Measurements from ENCODE around the gene TREM1. TPM values are rescaled to one million over a fixed set of nuclear protein-coding genes. Genes with fewer than 3 reads are reported as not detected.

TREM1 gene
- total RNA-seq, 4 donors from 2014 or later: 1.0 to 2.2 TPM; not detected in 2

DNA sequence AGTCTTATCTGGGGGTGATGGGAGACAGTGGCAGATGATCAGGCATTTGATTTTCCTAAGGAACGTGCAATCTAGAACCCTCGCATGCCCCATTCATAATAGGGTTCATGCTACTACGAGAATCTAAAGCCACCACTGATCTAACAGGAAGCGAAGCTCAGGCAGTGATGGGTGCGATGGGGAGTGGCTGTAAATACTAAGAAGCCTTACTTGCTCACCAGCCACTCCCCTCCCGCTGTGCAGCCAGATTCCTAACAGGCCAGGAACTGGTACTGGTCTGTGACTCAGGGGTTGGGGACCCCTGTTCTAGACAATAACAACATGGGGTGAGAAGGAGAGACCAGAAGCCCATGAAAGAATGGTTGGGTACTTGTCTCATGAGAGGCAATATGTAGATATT is 53.8 kb downstream of the TREM1 start:
- no peak for DNase-seq (ENCODE audit: low spot score in 2 of 2)
- 84% methylated on average over 6 of the region's 6 CpGs for WGBS
- peaks cover 32% of the 10 kb centered on the region for H3K27me3 ChIP-seq

DNA sequence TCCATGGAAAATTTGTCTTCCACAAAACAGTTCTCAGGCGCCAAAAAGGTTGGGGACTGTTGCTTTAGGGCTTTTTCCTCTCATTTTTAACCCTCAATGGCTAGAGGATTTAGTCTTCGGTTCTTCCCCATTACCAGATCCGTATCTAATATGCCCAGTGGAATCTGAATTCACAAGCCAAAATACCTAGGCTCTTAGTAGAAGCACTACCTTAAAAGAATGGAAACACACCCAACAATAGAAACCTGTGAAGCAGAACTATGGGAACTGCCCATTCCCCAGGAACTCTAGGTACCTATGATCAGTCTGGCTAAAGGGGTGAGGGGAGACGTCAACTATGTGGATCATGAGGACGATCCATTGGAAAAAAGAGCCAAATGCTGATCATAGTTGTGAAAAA is 55.2 kb downstream of the TREM1 start:
- Histone ChIP-seq H3K36me3 (no peaks in the 10 kb centered on the region), H3K27ac (no peak overlapping the region), H3K4me1 (no peaks in the 10 kb centered on the region), H3K4me3 (no peak overlapping the region), H3K27me3 (peaks cover 28% of the 10 kb centered on the region), H3K9me3 (no peaks in the 10 kb centered on the region)
- WGBS: 62% methylated on average over 5 of the region's 5 CpGs
- DNase-seq (ENCODE audit: low spot score in 2 of 2): no peak
- TF ChIP-seq POLR2A (IDR thresholded peaks at IDR 0.05) (no peak), CTCF (IDR thresholded peaks at IDR 0.05) (no peak), EP300 (IDR thresholded peaks at IDR 0.05) (no peak), POLR2AphosphoS5 (IDR thresholded peaks at IDR 0.05) (no peak)

More for the DNA sequence above, 53.8 kb downstream of the TREM1 start:
- no peak overlapping the region for H3K4me3 ChIP-seq
- no peaks in the 10 kb centered on the region for H3K9me3 ChIP-seq
- H3K27ac ChIP-seq: no peak overlapping the region
- no peaks in the 10 kb centered on the region for H3K36me3 ChIP-seq
- TF ChIP-seq EP300 (IDR thresholded peaks at IDR 0.05): no peak
- TF ChIP-seq POLR2A (IDR thresholded peaks at IDR 0.05): no peak
- no peak for TF ChIP-seq CTCF (IDR thresholded peaks at IDR 0.05)
- no peak for TF ChIP-seq POLR2AphosphoS5 (IDR thresholded peaks at IDR 0.05)
- no peaks in the 10 kb centered on the region for H3K4me1 ChIP-seq

- DNase-seq (ENCODE audit: low spot score in 2 of 2): no peak
- TF ChIP-seq POLR2AphosphoS5 (IDR thresholded peaks at IDR 0.05) (no peak), EP300 (IDR thresholded peaks at IDR 0.05) (no peak), POLR2A (IDR thresholded peaks at IDR 0.05) (no peak), CTCF (IDR thresholded peaks at IDR 0.05) (no peak)
- WGBS: 83% methylated on average over 3 of the region's 4 CpGs
- H3K27me3 ChIP-seq: peaks cover 30% of the 10 kb centered on the region
- no peak overlapping the region for H3K27ac ChIP-seq
- H3K4me1 ChIP-seq: no peaks in the 10 kb centered on the region
- no peaks in the 10 kb centered on the region for H3K36me3 ChIP-seq
- H3K9me3 ChIP-seq: no peaks in the 10 kb centered on the region
- no peak overlapping the region for H3K4me3 ChIP-seq
Measured at GRCh38 chr6:41229721-41230120, 56.8 kb downstream of the TREM1 start.

DNA sequence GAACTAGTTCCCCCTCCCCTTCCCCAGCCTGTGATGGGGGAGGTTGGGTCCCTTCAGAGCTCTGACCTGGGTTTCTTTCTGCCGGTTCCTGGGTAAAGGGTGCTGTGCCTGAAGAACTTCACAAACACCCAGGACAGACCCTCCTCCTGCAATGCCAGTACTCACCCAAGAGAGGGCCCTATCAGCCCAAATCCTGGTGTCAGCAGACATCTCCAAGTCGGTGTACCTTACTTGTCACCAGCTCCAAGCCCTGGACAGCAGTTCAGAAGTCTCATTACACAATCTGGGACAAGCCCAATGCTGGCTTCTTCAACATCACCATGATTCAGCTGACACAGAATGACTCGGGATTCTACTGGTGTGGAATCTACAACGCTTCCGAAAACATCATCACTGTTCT is 57.9 kb downstream of the TREM1 start:
- H3K36me3 ChIP-seq: no peaks in the 10 kb centered on the region
- H3K4me3 ChIP-seq: no peak overlapping the region
- no peaks in the 10 kb centered on the region for H3K4me1 ChIP-seq
- TF ChIP-seq POLR2AphosphoS5 (IDR thresholded peaks at IDR 0.05): no peak
- TF ChIP-seq POLR2A (IDR thresholded peaks at IDR 0.05): no peak
- no peak for TF ChIP-seq CTCF (IDR thresholded peaks at IDR 0.05)
- TF ChIP-seq EP300 (IDR thresholded peaks at IDR 0.05): no peak
- H3K27ac ChIP-seq: no peak overlapping the region
- H3K9me3 ChIP-seq: no peaks in the 10 kb centered on the region
- WGBS: 53% methylated on average over 5 of the region's 5 CpGs
- no peak for DNase-seq (ENCODE audit: low spot score in 2 of 2)
- H3K27me3 ChIP-seq: peaks cover 30% of the 10 kb centered on the region

GRCh38 chr6:41228096-41228495 is 58.4 kb downstream of the TREM1 start, which contains the start of gene TREML4:
Gene TREML4, plus strand, starts transcription at chr6:41228349. Its CDS starts 79 bp downstream, at chr6:41228428.
- Histone ChIP-seq H3K4me3 (no peak within 1 kb of the TSS), H3K27me3 (peaks cover 30% of the 10 kb centered on the region), H3K36me3 (no peaks in the 10 kb centered on the region), H3K9me3 (no peaks in the 10 kb centered on the region), H3K27ac (no peak within 1 kb of the TSS), H3K4me1 (no peaks in the 10 kb centered on the region)
- TF ChIP-seq POLR2AphosphoS5 (IDR thresholded peaks at IDR 0.05): no peak
- TF ChIP-seq EP300 (IDR thresholded peaks at IDR 0.05): no peak
- TF ChIP-seq POLR2A (IDR thresholded peaks at IDR 0.05): no peak
- no peak for TF ChIP-seq CTCF (IDR thresholded peaks at IDR 0.05)
- WGBS: 65% methylated on average over 5 of the region's 5 CpGs
- no peak for DNase-seq (ENCODE audit: low spot score in 2 of 2)
